ENCODE results near the gene TCEAL7.

DNA sequence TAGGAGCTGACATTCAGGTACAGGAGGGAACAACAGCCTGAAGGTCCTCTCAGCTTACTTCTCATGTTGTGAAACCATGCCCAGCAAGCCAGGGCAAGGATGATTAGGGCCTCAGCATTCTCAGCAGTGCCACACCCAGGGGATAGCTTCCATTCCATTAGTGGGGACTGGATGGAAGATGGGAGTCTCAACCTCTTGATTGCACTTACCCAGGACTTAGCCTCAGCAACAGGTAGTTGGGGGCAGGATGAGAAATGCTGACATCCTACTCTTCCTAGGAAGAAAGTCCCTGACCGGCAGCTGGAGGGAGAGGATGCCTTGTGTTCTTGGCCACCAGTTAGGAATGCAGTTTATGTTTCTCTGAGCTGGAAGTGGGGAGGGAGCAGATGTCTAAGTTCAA, 37.5 kb downstream of the TCEAL7 start:
- TF ChIP-seq YY1 (IDR thresholded peaks at IDR 0.05; ENCODE audit: insufficient read depth, insufficient read length) (no peak), ZNF274 (IDR thresholded peaks at IDR 0.05; ENCODE audit: low read depth, low read length) (no peak), SUZ12 (IDR thresholded peaks at IDR 0.05; ENCODE audit: extremely low read depth, insufficient read depth, insufficient read length) (no peak)
